Fibroblast of villous mesenchyme (primary cell): Measurements from ENCODE around the gene LINC00237. TPM values are rescaled to one million over a fixed set of nuclear protein-coding genes. Genes with fewer than 3 reads are reported as not detected.
A peak's percentile ranks its signal among the peaks of the same experiment; 100 is the strongest.

ENCODE experiments used
- DNase-seq: peaks from one replicate; pipeline ENCODE4 v3.0.0-alpha.2; 2010; ENCODE audit warnings: low read depth
- H3K4me3 ChIP-seq: 2 replicates; pipeline ENCODE4 v1.5.1; 2011; ENCODE audit warnings: low read depth, mild to moderate bottlenecking, low read length
- CTCF ChIP-seq: IDR thresholded peaks from 2 replicates; pipeline ENCODE4 v1.5.1; 2012; ENCODE audit warnings: low read depth, mild to moderate bottlenecking, low read length; ENCODE audit not compliant: insufficient read depth
- total RNA-seq: library from RNA; depleted of rRNA; stranded (reverse); fragments of >200 nt; gene quantifications from 2 replicates; pipeline ENCODE4 v1.2.3, GENCODE V29; 2012

LINC00237 gene
- total RNA-seq, 1 donor: not detected

- peak overlapping the region; percentile 73 for H3K4me3 ChIP-seq
- TF ChIP-seq CTCF: no peak
- peak; percentile 41 for DNase-seq
These were observed 20.4 kb upstream of the LINC00237 start for GRCh38 chr20:21126581-21126870.

GRCh38 chr20:21125849-21126580 lies 19.9 kb upstream of the LINC00237 start, which contains the start of gene KIZ:
Gene KIZ (plus strand): TSS chr20:21126082. CDS start chr20:21126116, 34 bp downstream.
- peak; percentile 96 for DNase-seq
- peak within 1 kb of the TSS; percentile 73 for H3K4me3 ChIP-seq
- TF ChIP-seq CTCF: peak; percentile 25

- peak; percentile 51 for DNase-seq
- peak overlapping the region; percentile 73 for H3K4me3 ChIP-seq
- TF ChIP-seq CTCF: peak; percentile 34
These were observed 19.1 kb upstream of the LINC00237 start for GRCh38 chr20:21125072-21125848.

- no peak for TF ChIP-seq CTCF
- DNase-seq: no peak
- no peak overlapping the region for H3K4me3 ChIP-seq
These were observed 18.0 kb upstream of the LINC00237 start for GRCh38 chr20:21124190-21124589.

- no peak for DNase-seq
- H3K4me3 ChIP-seq: no peak overlapping the region
- TF ChIP-seq CTCF: no peak
These were observed 12.6 kb upstream of the LINC00237 start for GRCh38 chr20:21118782-21119181.

GRCh38 chr20:21118138-21118537 lies 12.0 kb upstream of the LINC00237 start:
- no peak for TF ChIP-seq CTCF
- no peak for DNase-seq
- H3K4me3 ChIP-seq: no peak overlapping the region
